Tibial nerve (tissue), 4 donors: ENCODE measurements around the gene SMC3.

Experiments used
- EP300 ChIP-seq, 2 donors: sonication (generic); formaldehyde crosslinking; IDR thresholded peaks; one replicate each; pipeline ENCODE4 v1.6.1; 2017; ENCODE audit warnings: antibody characterized with exemption in 2 of 2, mild to moderate bottlenecking in 1 of 2
- POLR2A ChIP-seq, 2 donors: fragments of 450-650 bp; IDR thresholded peaks; one replicate each; pipeline ENCODE4 v1.6.1; 2017; ENCODE audit warnings: antibody characterized with exemption in 2 of 2, mild to moderate bottlenecking in 2 of 2, moderate library complexity in 2 of 2
- TF ChIP-seq, protein P1 (sequence below), 5 experiments: fragments of 200-600 bp in 3 of 5; fragments of 450-650 bp in 2 of 5; sonication (generic) in 3 of 5; IDR thresholded peaks; one replicate each; pipeline ENCODE4 v1.5.1; 2016 to 2019; ENCODE audit warnings: antibody characterized with exemption in 5 of 5, mild to moderate bottlenecking in 3 of 5, moderate library complexity in 2 of 5

DNA sequence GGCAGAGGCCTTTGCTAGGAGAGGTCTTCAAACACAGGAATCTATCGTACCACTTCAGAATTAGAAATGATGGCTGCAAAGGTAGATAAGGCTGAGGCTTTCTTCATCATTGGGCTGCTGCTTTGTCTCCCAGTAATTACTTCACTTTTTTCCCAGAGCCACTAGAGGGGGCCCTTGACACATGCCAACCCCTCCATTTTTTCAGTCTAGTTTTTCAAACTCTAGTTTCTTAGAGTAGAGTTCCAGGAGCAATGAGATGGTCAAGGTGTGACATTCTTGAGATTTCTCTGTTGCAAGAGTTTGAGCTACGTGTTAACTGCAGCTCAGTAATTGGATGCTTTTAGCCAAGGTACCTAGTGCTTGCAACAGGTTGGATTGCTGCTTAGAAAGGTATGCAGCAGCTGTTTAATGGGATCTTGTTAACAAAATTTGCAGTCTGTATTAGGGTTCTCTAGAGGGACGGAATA is 42.8 kb downstream of the SMC3 start:
- TF ChIP-seq, protein P1, sequence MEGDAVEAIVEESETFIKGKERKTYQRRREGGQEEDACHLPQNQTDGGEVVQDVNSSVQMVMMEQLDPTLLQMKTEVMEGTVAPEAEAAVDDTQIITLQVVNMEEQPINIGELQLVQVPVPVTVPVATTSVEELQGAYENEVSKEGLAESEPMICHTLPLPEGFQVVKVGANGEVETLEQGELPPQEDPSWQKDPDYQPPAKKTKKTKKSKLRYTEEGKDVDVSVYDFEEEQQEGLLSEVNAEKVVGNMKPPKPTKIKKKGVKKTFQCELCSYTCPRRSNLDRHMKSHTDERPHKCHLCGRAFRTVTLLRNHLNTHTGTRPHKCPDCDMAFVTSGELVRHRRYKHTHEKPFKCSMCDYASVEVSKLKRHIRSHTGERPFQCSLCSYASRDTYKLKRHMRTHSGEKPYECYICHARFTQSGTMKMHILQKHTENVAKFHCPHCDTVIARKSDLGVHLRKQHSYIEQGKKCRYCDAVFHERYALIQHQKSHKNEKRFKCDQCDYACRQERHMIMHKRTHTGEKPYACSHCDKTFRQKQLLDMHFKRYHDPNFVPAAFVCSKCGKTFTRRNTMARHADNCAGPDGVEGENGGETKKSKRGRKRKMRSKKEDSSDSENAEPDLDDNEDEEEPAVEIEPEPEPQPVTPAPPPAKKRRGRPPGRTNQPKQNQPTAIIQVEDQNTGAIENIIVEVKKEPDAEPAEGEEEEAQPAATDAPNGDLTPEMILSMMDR (IDR thresholded peaks at IDR 0.05): peak; percentile 54 to 81 (median 73)
- TF ChIP-seq EP300 (IDR thresholded peaks at IDR 0.05) (no peak), POLR2A (IDR thresholded peaks at IDR 0.05) (no peak)
